Panc1 (cell line): Measurements from ENCODE around the gene OR2D2. TPM values are rescaled to one million over a fixed set of nuclear protein-coding genes. Genes with fewer than 3 reads are reported as not detected.

Experiments
- ATAC-seq: fragments of 200-7000 bp; cut with Tn5 transposase; 2 replicates; pipeline ENCODE4 v1.9.1; 2020; ENCODE audit warnings: mild to moderate bottlenecking, moderate library complexity
- BruUV-seq: library from RNA; stranded (reverse); fragments of 400-500 nt; replicated peaks from 2 replicates; lab custom pipeline; 2021; lab: Mats Ljungman, UMichigan
- CTCF ChIA-PET: fragments of 300-600 bp; sonication (Branson Sonifier 250); formaldehyde crosslinking; loops from one replicate; lab custom pipeline; 2022; ENCODE audit warnings: antibody characterized with exemption; lab: Charles Lee
- POLR2A ChIA-PET: fragments of 300-600 bp; sonication (Branson Sonifier 250); formaldehyde crosslinking; loops from one replicate; lab custom pipeline; 2022; ENCODE audit warnings: antibody characterized with exemption; lab: Charles Lee
- DNase-seq: peaks from one replicate; pipeline ENCODE4 v3.0.0-alpha.2; 2010; ENCODE audit warnings: low read depth, low spot score
- H3K27ac ChIP-seq: 2 replicates; pipeline ENCODE4 v1.5.1; 2011; ENCODE audit warnings: mild to moderate bottlenecking, low read length, inconsistent platforms
- H3K27me3 ChIP-seq: fragments of 200-500 bp; sonication (Bioruptor generic); 2 replicates; pipeline ENCODE4 v1.6.0; 2014; ENCODE audit warnings: low read length, inconsistent platforms; ENCODE audit not compliant: control insufficient read depth, insufficient read depth
- H3K36me3 ChIP-seq: fragments of 200-500 bp; sonication (Bioruptor generic); 2 replicates; pipeline ENCODE4 v1.5.1; 2014; ENCODE audit warnings: inconsistent platforms, mild to moderate bottlenecking, low read length, moderate library complexity; ENCODE audit not compliant: control insufficient read depth, insufficient read depth
- H3K4me1 ChIP-seq: 2 replicates; pipeline ENCODE4 v1.5.1; 2011; ENCODE audit warnings: inconsistent platforms, mild to moderate bottlenecking, low read length, moderate library complexity; ENCODE audit not compliant: control insufficient read depth, insufficient read depth
- H3K4me3 ChIP-seq, 2 experiments: 2 replicates each; pipeline ENCODE4 v1.5.1; 2011 to 2012; ENCODE audit warnings: low read depth in 2 of 2, low read length in 2 of 2, mild to moderate bottlenecking in 2 of 2, inconsistent platforms in 1 of 2, moderate library complexity in 1 of 2
- H3K9me3 ChIP-seq: fragments of 200-500 bp; sonication (Bioruptor generic); 2 replicates; pipeline ENCODE4 v1.5.1; 2014; ENCODE audit warnings: low read depth, mild to moderate bottlenecking, inconsistent platforms, low read length, moderate library complexity; ENCODE audit not compliant: control insufficient read depth, insufficient read depth
- CTCF ChIP-seq: fragments of 450-650 bp; IDR thresholded peaks from 2 replicates; pipeline ENCODE4 v1.5.1; 2017; ENCODE audit warnings: mild to moderate bottlenecking
- POLR2AphosphoS5 ChIP-seq: IDR thresholded peaks from 2 replicates; pipeline ENCODE4 v1.6.1; 2012; ENCODE audit warnings: mild to moderate bottlenecking, low read depth, low read length, moderate library complexity
- SIN3A ChIP-seq: IDR thresholded peaks from 2 replicates; pipeline ENCODE4 v1.6.1; 2012; ENCODE audit warnings: low read depth, mild to moderate bottlenecking, low read length, moderate library complexity, borderline replicate concordance; ENCODE audit not compliant: insufficient read depth
- TCF7L2 ChIP-seq: IDR thresholded peaks from 2 replicates; pipeline ENCODE4 v1.6.1; 2011; ENCODE audit warnings: mild to moderate bottlenecking, low read depth, low read length, inconsistent platforms
- in situ Hi-C: cut with HindIII; loops from 2 replicates; pipeline ENCODE4 v1.10.0; 2016; ENCODE audit warnings: low sequenced_read_pairs, low pct_unique_long_range_greater_than_20kb
- intact Hi-C: fragments of 100-400 bp; cut with micrococcal nuclease; formaldehyde crosslinking; loops from one replicate; pipeline ENCODE4 v1.10.0; 2022; ENCODE audit not compliant: unreplicated experiment
- total RNA-seq: library from RNA; stranded (reverse); gene quantifications from one replicate; pipeline ENCODE4 v1.2.1, GENCODE V29; 2021; ENCODE audit not compliant: unreplicated experiment
- TF ChIP-seq, protein P1 (sequence below), 2 experiments: IDR thresholded peaks; 2 replicates each; pipeline ENCODE4 v1.6.1; 2011 to 2012; ENCODE audit warnings: low read depth in 2 of 2, control low read depth in 1 of 2, low read length in 1 of 2, mild to moderate bottlenecking in 1 of 2, moderate library complexity in 1 of 2; ENCODE audit not compliant: insufficient read depth in 1 of 2

The OR2D2 gene
- total RNA-seq, 1 experiment from 2014 or later: 0.49 TPM

DNA sequence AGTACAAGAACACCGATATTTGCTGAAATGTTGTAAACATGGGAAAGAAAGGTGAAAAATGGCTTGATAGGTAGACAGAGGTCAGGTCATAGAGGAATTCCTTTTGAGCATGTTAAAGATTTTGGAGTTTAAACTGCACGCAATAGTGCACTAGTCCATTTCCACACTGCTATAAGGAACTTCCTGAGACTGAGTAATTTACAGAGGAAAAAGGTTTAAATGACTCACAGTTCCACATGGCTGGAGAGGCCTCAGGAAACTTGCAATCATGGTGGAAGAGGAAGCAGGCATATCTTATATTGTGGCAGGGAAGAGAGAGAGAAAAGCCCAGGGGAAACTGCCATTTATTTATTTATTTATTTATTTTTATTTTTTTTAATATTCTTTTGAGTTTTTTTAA is 41.8 kb downstream of the OR2D2 start:
- no peak for ATAC-seq
- no TSS peak for BruUV-seq
- DNase-seq: no peak
- Histone ChIP-seq H3K4me3 (no peak overlapping the region), H3K27me3 (no peaks in the 10 kb centered on the region), H3K4me1 (no peaks in the 10 kb centered on the region), H3K9me3 (no peaks in the 10 kb centered on the region), H3K36me3 (no peaks in the 10 kb centered on the region), H3K27ac (no peak overlapping the region)
- TF ChIP-seq, protein P1, sequence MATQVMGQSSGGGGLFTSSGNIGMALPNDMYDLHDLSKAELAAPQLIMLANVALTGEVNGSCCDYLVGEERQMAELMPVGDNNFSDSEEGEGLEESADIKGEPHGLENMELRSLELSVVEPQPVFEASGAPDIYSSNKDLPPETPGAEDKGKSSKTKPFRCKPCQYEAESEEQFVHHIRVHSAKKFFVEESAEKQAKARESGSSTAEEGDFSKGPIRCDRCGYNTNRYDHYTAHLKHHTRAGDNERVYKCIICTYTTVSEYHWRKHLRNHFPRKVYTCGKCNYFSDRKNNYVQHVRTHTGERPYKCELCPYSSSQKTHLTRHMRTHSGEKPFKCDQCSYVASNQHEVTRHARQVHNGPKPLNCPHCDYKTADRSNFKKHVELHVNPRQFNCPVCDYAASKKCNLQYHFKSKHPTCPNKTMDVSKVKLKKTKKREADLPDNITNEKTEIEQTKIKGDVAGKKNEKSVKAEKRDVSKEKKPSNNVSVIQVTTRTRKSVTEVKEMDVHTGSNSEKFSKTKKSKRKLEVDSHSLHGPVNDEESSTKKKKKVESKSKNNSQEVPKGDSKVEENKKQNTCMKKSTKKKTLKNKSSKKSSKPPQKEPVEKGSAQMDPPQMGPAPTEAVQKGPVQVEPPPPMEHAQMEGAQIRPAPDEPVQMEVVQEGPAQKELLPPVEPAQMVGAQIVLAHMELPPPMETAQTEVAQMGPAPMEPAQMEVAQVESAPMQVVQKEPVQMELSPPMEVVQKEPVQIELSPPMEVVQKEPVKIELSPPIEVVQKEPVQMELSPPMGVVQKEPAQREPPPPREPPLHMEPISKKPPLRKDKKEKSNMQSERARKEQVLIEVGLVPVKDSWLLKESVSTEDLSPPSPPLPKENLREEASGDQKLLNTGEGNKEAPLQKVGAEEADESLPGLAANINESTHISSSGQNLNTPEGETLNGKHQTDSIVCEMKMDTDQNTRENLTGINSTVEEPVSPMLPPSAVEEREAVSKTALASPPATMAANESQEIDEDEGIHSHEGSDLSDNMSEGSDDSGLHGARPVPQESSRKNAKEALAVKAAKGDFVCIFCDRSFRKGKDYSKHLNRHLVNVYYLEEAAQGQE (IDR thresholded peaks at IDR 0.05; ENCODE audit: insufficient read depth in 1 of 2, low read depth in 2 of 2, low read length in 1 of 2): no peak
- TF ChIP-seq CTCF: no peak
- no peak for TF ChIP-seq TCF7L2
- no peak for TF ChIP-seq SIN3A
- TF ChIP-seq POLR2AphosphoS5: no peak
- in situ Hi-C loops: no loop called here
- intact Hi-C loops: no loop called here
- POLR2A ChIA-PET: no interaction called here
- CTCF ChIA-PET: no interaction called here

DNA sequence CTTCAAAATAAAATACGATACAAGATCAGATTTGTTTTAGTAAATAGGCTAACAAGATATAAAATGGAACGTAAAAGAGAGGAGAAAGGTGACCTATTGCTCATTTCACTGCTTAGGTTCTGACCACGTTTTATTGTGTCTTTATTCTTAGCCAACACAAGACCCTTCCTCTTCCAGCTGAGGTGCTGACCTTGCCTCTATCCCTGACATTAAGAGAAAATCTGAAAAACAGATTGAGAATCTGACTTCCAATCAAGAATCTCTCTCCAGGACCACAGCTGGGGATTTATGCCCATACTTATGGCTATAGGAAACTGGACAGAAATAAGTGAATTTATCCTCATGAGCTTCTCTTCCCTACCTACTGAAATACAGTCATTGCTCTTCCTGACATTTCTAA is 46.9 kb downstream of the OR2D2 start, which contains the start of gene OR10A5:
Gene OR10A5, plus strand, starts transcription at position 301 of the 400 bp plus-strand sequence. Its CDS starts 0 bp downstream, at position 301.
- Histone ChIP-seq H3K36me3 (no peaks in the 10 kb centered on the region), H3K4me3 (no peak within 1 kb of the TSS), H3K9me3 (no peaks in the 10 kb centered on the region), H3K27ac (no peak within 1 kb of the TSS), H3K27me3 (no peaks in the 10 kb centered on the region), H3K4me1 (no peaks in the 10 kb centered on the region)
- DNase-seq (no peak), ATAC-seq (no peak)
- no peak for TF ChIP-seq SIN3A
- TF ChIP-seq, protein P1 (IDR thresholded peaks at IDR 0.05; ENCODE audit: insufficient read depth in 1 of 2, low read depth in 2 of 2, low read length in 1 of 2): no peak
- TF ChIP-seq POLR2AphosphoS5: no peak
- no peak for TF ChIP-seq CTCF
- no peak for TF ChIP-seq TCF7L2
- CTCF ChIA-PET: no interaction called here
- in situ Hi-C loops: no loop called here
- intact Hi-C loops: no loop called here
- BruUV-seq: no TSS peak
- POLR2A ChIA-PET: no interaction called here
